Measurements from ENCODE around the gene TRPM3. TPM values are rescaled to one million over a fixed set of nuclear protein-coding genes. Genes with fewer than 3 reads are reported as not detected.
A peak's percentile ranks its signal among the peaks of the same experiment; 100 is the strongest.

The TRPM3 gene
- total RNA-seq, 2 experiments from 2014 or later, result not detected

DNA sequence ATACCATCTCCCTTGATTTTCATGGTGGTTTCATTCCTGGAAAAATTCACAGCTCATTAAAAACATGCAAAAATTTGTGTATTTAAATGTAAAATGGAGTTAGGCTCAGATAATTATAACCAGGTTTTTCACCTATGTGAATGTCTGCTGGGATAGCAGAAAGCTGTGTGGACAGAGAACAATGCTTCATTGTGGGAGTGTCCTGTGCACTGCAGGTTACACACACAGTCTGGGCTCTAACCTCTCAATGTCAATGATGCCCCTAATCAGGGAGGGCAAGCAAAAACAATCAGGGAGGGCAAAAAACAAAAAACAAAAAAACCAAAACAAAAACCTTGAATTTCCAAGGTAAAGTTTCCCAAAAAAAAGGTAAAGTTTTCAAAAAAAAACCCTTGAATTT is 548.1 kb downstream of the TRPM3 start:
- no peak overlapping the region for H3K27ac Mint-ChIP-seq
- DNase-seq (no peak), ATAC-seq (no peak)
- H3K9me3 Mint-ChIP-seq (ENCODE audit: low read depth), result no peaks in the 10 kb centered on the region
- CTCF ChIA-PET, result interaction anchor here (0.7 to 1.7 kb wide), 3 partner anchors 11 to 280 kb away, joined by 3 to 4 read pairs (median 3); no protein-coding TSS in a partner anchor
- no peaks in the 10 kb centered on the region for H3K4me1 Mint-ChIP-seq
- peaks cover 2% of the 10 kb centered on the region for H3K36me3 Mint-ChIP-seq
- no peaks in the 10 kb centered on the region for H3K27me3 Mint-ChIP-seq
- no peak overlapping the region for H3K4me3 Mint-ChIP-seq

DNA sequence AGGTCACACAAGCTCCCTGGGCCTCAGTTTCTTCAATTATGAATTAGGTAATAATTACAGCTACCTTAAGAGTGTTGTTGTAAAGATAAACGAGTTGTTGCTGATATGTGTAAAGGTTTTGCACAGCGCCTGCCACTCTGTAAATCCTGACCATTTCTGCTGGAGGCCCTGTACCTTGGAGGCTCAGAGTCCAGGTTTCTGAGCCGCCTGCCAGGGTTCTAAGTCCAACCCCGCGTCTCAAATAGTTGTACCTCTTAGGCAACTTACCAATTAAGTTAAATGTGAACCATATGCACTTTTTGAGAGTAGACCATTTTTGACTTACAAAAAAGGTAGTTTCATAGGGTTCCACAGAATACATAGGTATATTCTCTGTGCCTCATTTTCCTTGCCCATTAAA is 550.2 kb downstream of the TRPM3 start:
- no peak overlapping the region for H3K4me3 Mint-ChIP-seq
- no peaks in the 10 kb centered on the region for H3K9me3 Mint-ChIP-seq (ENCODE audit: low read depth)
- CTCF ChIA-PET, result interaction anchor here (0.6 kb wide), 1 partner anchor 31 kb away, joined by 3 read pairs; no protein-coding TSS in a partner anchor
- H3K27me3 Mint-ChIP-seq, result no peaks in the 10 kb centered on the region
- no peak overlapping the region for H3K27ac Mint-ChIP-seq
- H3K36me3 Mint-ChIP-seq, result peaks cover 2% of the 10 kb centered on the region
- ATAC-seq, result no peak
- peaks cover 8% of the 10 kb centered on the region for H3K4me1 Mint-ChIP-seq
- no peak for DNase-seq

DNA sequence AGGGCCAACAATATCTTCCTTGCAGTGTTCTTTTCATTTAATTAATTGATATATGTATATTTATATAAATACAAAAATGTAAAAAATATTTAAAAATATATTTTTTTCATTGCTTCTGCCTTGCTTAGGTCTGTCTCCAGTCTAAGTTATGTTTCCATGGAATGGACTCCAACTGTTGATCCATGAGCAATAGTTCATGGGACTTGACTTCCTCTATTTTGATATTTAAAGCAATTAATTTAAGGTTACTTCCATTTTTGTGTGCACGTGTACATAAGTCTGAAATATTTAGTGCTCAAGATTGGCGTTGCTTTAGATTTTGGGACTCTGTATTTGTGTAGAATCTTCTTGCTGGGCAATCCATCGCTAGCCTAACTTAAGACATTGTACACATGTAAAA is 551.6 kb downstream of the TRPM3 start:
- Mint-ChIP-seq H3K27me3 (no peaks in the 10 kb centered on the region), H3K4me3 (no peak overlapping the region), H3K4me1 (peaks cover 20% of the 10 kb centered on the region), H3K27ac (no peak overlapping the region), H3K9me3 (ENCODE audit: low read depth) (no peaks in the 10 kb centered on the region), H3K36me3 (peaks cover 2% of the 10 kb centered on the region)
- no peak for ATAC-seq
- DNase-seq, result no peak
- CTCF ChIA-PET, result no interaction called here

DNA sequence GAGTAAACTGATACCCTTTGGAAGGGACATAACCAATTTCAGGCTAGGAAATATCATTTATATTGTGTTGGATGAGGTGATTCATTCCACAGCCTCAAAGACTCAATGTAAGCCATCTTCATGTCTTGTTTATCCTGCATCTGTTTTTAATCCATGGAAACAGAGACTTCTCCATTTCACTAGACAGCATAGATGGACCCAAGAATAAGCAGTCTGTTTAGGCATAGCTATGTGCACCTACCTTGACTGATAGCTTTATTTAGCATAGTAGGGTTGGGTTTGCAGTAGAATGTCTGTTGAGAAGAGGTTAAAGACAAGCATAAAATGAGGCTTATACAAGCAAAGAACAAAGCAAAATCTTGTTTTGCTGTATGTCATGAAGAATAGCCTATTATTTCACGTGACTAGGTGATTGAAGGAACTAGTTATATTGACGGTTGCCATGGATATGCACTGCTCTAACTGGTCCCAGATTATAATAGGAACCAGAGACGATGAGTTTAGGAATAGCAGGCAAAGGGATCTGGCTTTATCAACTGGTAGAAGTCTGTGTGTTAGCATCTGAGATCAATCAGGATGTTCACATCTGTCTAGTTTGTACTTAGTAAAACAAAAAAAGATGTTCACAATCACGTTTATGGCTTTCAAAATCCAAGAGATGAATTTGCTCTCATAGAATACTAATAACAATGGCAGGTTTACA is 552.2 kb downstream of the TRPM3 start:
- Mint-ChIP-seq H3K27ac (no peak overlapping the region), H3K4me3 (no peak overlapping the region), H3K4me1 (peaks cover 26% of the 10 kb centered on the region), H3K36me3 (peaks cover 2% of the 10 kb centered on the region), H3K9me3 (ENCODE audit: low read depth) (no peaks in the 10 kb centered on the region), H3K27me3 (no peaks in the 10 kb centered on the region)
- CTCF ChIA-PET, result interaction anchor here (0.9 kb wide), 1 partner anchor 33 kb away, joined by 3 read pairs; no protein-coding TSS in a partner anchor
- DNase-seq, result no peak
- no peak for ATAC-seq

DNA sequence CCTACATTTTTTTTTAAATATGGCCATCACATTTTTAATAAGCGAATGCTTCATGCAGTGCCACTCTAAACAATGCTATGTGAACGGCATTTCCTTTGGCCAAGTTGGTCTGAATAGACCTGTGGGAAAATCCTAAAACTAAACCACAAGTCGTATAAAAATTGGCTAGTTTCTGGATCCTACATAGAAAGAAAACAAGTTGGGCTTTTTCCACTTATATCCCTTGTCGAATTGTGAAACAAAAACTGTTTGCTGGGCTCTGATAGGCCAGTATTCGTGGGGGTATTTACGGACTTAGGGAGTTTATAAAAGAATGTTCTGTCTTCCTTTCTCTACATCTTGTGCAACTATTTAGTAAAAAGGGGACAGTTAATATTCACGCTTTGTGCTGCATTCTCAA is 553.9 kb downstream of the TRPM3 start:
- Mint-ChIP-seq H3K27me3 (no peaks in the 10 kb centered on the region), H3K36me3 (peaks cover 4% of the 10 kb centered on the region), H3K4me3 (no peak overlapping the region), H3K27ac (no peak overlapping the region), H3K9me3 (ENCODE audit: low read depth) (no peaks in the 10 kb centered on the region), H3K4me1 (peaks cover 42% of the 10 kb centered on the region)
- ATAC-seq, result no peak
- peak; percentile 0 for DNase-seq
- CTCF ChIA-PET, result interaction anchor here (1.0 kb wide), 1 partner anchor 35 kb away, joined by 5 read pairs; no protein-coding TSS in a partner anchor

DNA sequence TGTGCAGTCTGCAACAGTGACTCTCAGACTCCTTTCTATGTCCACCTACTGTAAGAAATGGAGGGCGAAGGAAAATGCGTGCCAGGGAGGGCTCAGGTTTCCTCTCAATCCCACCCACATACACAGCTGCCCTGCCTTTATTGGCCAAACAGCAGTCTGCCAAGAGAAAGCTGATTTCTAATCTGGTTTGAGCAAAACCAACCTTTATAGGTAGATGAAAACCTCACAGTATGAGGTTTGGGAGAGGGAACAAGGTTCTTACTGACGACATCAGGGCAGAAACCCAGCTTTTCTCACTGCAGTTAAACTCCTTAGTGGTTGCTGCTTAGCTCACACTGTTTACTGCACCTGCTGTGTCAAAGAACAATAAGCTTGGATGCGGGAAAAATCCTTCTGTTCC is 554.7 kb downstream of the TRPM3 start:
- no peak for ATAC-seq
- H3K27ac Mint-ChIP-seq, result no peak overlapping the region
- CTCF ChIA-PET, result interaction anchor here (0.7 to 1.1 kb wide), 4 partner anchors 21 to 259 kb away, joined by 3 to 5 read pairs (median 3); no protein-coding TSS in a partner anchor

DNA sequence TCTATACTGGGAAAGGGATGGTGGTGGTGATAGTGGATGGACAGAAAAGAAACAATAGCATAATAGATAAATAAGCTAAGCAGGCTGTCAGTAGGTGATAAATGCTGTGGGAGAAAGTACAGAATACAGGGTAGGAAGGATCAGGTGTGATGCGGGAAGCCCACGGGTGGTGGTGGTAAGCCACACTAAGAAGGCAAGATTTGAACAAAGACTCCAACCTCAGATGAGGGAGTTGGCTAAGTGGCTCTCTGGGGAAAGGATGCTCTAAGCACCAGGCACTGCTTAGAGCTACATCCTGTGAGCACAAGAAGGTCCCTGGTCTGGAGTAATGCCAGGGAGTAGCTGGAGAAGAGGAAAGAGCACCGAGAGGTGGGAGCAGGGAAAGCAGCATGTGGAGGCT is 555.4 kb downstream of the TRPM3 start:
- no peaks in the 10 kb centered on the region for H3K27me3 Mint-ChIP-seq
- H3K27ac Mint-ChIP-seq, result peak overlapping the region; percentile 37
- H3K9me3 Mint-ChIP-seq (ENCODE audit: low read depth), result no peaks in the 10 kb centered on the region
- ATAC-seq (no peak), DNase-seq (peak; percentile 48)
- H3K4me1 Mint-ChIP-seq, result peaks cover 49% of the 10 kb centered on the region
- H3K36me3 Mint-ChIP-seq, result peaks cover 2% of the 10 kb centered on the region
- no peak overlapping the region for H3K4me3 Mint-ChIP-seq
- CTCF ChIA-PET, result interaction anchor here (0.7 to 1.1 kb wide), 4 partner anchors 21 to 259 kb away, joined by 3 to 5 read pairs (median 3); no protein-coding TSS in a partner anchor

More for the DNA sequence above, 554.7 kb downstream of the TRPM3 start:
- no peak for DNase-seq
- Mint-ChIP-seq H3K36me3 (peaks cover 3% of the 10 kb centered on the region), H3K9me3 (ENCODE audit: low read depth) (no peaks in the 10 kb centered on the region), H3K4me1 (peaks cover 46% of the 10 kb centered on the region), H3K4me3 (no peak overlapping the region), H3K27me3 (no peaks in the 10 kb centered on the region)

DNA sequence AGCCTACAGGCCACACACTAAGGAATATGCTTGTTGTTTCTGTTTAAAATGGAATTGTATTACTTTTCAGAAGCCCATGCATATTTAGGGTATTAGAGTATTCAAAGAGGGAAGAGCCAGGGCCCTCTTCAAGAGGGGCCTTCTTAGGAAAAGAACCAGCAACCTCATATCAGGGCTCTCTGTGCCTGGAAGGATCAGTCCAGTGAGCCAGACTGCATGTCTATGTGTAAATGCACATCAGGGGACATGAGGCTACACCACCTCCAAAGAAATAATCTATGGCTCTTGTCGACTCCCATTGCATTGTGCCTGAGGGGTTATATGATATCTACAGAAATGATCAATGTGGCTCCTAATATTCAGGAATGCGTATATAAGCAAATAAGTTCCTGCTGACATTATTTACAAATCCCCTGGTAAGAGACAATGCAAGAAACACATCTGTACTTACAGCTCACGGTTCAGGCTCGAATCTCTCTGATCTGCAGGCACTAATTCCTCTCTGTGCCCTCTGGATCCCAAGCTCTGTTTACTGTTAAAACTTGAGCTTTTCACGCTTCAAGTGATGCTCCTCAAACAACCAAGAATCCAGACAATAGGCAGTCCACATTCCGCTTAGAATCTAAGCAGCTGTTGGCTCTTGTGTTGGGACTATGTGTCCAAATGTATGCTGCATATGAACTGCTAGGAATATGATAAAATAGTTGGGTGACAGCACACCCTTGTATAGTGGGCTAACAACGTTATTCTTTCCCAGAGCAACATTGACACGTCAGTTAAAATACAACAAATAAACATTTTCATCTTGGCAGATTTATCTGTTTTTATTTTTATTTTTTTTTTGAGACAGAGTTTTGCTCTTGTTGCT is 556.7 kb downstream of the TRPM3 start:
- ATAC-seq (no peak), DNase-seq (peak; percentile 38)
- CTCF ChIA-PET, result interaction anchor here (1.3 kb wide), 1 partner anchor 38 kb away, joined by 8 read pairs; no protein-coding TSS in a partner anchor
- peak overlapping the region; percentile 99 for H3K27ac Mint-ChIP-seq
- no peaks in the 10 kb centered on the region for H3K9me3 Mint-ChIP-seq (ENCODE audit: low read depth)
- peaks cover 52% of the 10 kb centered on the region for H3K4me1 Mint-ChIP-seq
- H3K27me3 Mint-ChIP-seq, result no peaks in the 10 kb centered on the region
- peak overlapping the region; percentile 11 for H3K4me3 Mint-ChIP-seq
- H3K36me3 Mint-ChIP-seq, result peaks cover 4% of the 10 kb centered on the region

DNA sequence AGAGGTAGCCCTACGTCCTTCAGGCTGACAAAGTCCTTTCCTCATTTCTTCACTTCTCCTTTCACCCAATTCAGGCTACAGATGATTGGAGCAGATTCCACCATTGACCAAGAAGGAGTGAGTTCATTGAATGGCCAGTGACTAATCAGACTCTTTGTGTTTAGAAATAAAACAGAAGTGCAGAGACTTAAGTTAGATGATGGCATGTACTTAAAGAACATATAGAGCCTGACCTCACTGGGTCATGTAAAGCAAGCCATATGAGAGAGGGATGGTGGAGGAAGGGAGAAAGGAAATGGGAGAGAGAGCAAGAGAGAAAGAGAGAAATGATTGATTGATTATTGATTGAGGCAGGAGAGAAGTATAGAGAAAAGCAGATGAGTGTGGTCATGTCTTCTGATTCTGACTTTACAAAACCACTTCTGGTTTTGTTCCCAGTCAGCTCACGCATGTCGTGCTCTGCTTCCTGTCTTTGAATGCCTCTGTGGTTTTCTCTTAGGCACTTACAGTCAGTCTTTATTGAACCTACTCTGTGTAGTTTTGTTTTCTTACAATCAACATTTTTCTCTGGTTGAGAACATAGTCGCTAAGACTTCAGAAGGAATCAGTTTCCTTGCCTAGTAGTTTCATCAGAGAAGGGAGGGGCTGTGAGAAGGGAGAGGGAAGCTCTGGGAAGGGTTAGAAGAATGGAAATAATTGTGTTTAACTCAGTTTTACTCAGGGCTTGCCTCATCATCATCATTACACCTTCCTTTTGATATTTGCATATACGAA is 557.8 kb downstream of the TRPM3 start:
- CTCF ChIA-PET, result interaction anchor here (0.9 to 1.3 kb wide), 5 partner anchors 12 to 145 kb away, joined by 3 to 8 read pairs (median 4); no protein-coding TSS in a partner anchor
- ATAC-seq, result peak; percentile 92

DNA sequence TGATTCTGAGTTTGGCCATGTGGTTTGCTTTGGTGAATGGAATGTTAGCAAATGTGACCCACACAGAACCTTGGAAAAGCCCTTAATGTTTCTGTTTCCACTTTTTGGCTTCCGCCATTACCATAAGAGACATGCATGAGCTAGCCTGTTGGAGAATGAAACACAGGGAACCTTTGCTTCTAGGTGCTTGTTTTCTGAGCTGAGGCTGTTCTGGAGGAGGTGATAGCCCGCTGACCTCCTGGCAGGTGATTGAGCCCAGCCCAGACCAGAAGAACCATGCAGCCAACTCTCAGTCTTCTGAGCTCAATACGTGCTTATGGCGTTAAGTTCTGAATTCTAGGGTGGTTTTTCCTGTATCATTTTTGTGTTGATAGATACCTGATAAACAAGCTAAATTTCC is 558.4 kb downstream of the TRPM3 start:
- H3K27me3 Mint-ChIP-seq, result no peaks in the 10 kb centered on the region

More for the DNA sequence above, 557.8 kb downstream of the TRPM3 start:
- peak overlapping the region; percentile 99 for H3K27ac Mint-ChIP-seq
- H3K27me3 Mint-ChIP-seq, result no peaks in the 10 kb centered on the region
- peaks cover 5% of the 10 kb centered on the region for H3K36me3 Mint-ChIP-seq
- no peaks in the 10 kb centered on the region for H3K9me3 Mint-ChIP-seq (ENCODE audit: low read depth)
- peaks cover 59% of the 10 kb centered on the region for H3K4me1 Mint-ChIP-seq
- DNase-seq, result peak; percentile 86
- H3K4me3 Mint-ChIP-seq, result peak overlapping the region; percentile 11

DNA sequence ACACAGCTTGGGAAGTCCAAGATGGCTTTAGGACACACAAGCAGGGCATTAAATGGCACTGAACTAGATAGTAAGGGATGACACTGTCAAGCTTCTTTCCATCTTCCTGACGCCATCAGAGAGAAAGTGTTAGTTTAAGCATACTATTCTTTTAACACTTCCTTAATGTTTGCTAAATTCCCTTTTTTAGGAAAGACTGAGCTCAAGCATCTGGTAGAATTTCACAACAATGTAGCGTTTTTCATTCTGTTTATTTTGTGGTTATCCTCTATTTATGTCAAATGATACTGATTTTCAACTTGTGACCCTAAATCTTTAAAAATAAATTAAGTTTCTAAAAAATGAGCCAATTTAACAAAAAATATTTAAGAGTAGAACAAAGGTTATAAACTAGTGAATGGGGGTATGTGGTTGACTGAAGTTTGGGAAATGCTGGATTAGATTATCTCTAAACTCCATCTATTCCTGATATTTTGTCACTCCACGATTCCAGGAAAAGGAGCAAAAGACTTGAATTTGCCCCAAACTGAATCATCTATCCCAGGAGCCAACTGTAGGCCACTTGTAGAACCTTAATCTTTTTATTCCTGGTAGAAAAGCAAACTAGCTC is 559.5 kb downstream of the TRPM3 start:
- Mint-ChIP-seq H3K4me3 (no peak overlapping the region), H3K27me3 (no peaks in the 10 kb centered on the region), H3K4me1 (peaks cover 58% of the 10 kb centered on the region), H3K36me3 (peaks cover 5% of the 10 kb centered on the region), H3K9me3 (ENCODE audit: low read depth) (no peaks in the 10 kb centered on the region), H3K27ac (no peak overlapping the region)
- no peak for DNase-seq
- no peak for ATAC-seq
- CTCF ChIA-PET, result interaction anchor here (0.6 to 1.5 kb wide), 4 partner anchors 9 to 144 kb away, joined by 3 to 4 read pairs (median 4); no protein-coding TSS in a partner anchor

More for the DNA sequence above, 558.4 kb downstream of the TRPM3 start:
- CTCF ChIA-PET, result interaction anchor here (0.9 to 1.5 kb wide), 6 partner anchors 11 to 145 kb away, joined by 3 to 6 read pairs (median 4); no protein-coding TSS in a partner anchor
- DNase-seq (peak; percentile 37), ATAC-seq (no peak)
- Mint-ChIP-seq H3K4me1 (peaks cover 62% of the 10 kb centered on the region), H3K4me3 (peak overlapping the region; percentile 11), H3K9me3 (ENCODE audit: low read depth) (no peaks in the 10 kb centered on the region), H3K27ac (peak overlapping the region; percentile 99), H3K36me3 (peaks cover 5% of the 10 kb centered on the region)

DNA sequence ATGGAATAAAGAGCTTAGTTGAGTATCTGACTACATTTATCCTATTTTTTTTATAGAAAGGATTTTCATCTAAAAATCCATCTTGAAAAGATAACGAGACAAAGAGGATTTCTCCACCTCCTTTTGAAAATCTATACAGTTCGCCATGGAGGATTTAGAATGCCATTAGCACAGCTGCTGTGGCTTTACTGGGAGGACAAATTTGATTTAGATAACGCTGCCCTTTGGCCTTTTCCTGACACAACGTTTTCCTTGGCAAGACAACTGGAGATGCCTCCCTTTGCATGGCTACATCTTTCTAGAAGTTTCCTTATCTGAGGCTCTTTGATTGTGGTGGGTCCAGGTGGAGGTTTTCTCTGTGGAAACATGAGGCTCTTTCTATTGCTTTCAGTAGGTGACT is 560.3 kb downstream of the TRPM3 start:
- Mint-ChIP-seq H3K27ac (no peak overlapping the region), H3K9me3 (ENCODE audit: low read depth) (no peaks in the 10 kb centered on the region), H3K4me3 (no peak overlapping the region), H3K4me1 (peaks cover 52% of the 10 kb centered on the region), H3K36me3 (peaks cover 5% of the 10 kb centered on the region), H3K27me3 (no peaks in the 10 kb centered on the region)
- CTCF ChIA-PET, result interaction anchor here (0.9 to 1.5 kb wide), 3 partner anchors 9 to 41 kb away, joined by 4 read pairs; no protein-coding TSS in a partner anchor
- DNase-seq (no peak), ATAC-seq (no peak)

Measured in activated CD8-positive, alpha-beta memory T cell treated with anti-CD3 and anti-CD28 coated beads, Interleukin-2, amount 10 ng/mL, durations not matched to agents 7 days and 5 days (primary cell).